ENCODE data around the gene BLOC1S5. TPM values are rescaled to one million over a fixed set of nuclear protein-coding genes. Genes with fewer than 3 reads are reported as not detected.
"Not testable (repeated sequence)": the region's sequence is repeated elsewhere in the genome, so short reads cannot be mapped to it uniquely, and the experiment has no call there.

BLOC1S5 gene
- total and polyA plus RNA-seq, 12 donors, result 3.6 to 14.1 (median 9.0) TPM

DNA sequence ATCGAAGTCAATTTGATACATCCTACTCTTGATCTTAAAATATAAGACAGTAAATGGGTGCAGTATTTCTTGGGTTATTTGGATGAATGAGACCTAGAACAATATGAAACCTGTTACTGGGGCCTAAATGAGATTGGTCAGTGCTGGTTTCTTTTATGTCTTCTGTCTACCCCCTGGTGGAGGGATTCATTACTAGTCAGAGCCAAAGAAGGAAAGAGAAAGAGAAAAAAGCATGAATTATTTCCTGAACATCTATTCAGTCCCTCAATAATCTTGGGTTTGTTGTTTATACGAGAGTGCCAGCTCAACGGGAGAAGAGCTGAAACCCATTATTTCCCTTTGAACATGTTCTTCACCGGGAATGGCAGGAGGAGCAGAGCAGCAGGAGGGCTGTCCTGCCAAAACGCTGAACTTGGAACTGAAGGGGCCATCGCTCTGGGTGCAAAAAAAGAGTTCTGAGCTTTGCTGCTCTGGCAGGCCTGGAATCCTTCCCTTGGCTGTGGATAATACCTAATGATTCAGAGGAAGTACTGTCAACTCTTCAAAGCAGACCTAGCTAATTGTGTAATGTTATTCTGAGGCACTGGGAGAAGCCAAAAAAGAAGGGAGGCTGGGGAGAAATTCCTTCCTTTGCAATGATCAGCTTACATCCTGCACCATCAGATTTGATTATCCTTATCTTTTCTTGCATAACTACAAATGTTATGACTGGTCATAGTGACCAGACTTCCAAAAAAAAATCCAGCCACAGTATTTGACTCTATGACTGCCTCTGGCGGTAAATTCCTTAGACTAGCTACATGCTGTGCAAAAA, 72.0 kb downstream of the BLOC1S5 start:
- Histone ChIP-seq H3K4me1 (peaks cover 0 to 24% (median 9%) of the 10 kb centered on the region in 9 donors), H3K36me3 (no peaks in the 10 kb centered on the region), H3K27me3 (no peaks in the 10 kb centered on the region), H3K9me3 (peaks cover 0 to 6% (median 0%) of the 10 kb centered on the region in 11 donors), H3K27ac (peak overlapping the region in 5 of 10 donors; percentile 20 to 77 (median 31)), H3K4me3 (peak overlapping the region in 1 of 10 donors; percentile 13)
- ATAC-seq (peak; percentile 60 to 90 (median 74)), DNase-seq (peak in 1 of 2 donors; percentile 18)
- intact Hi-C loops (cut with DNase I), result loop anchor here in 5 of 10 donors (1.0 to 5.0 kb wide), 4 partner anchors 80 to 270 kb away; partner anchors contain the start of gene TXNDC5 (in 1 of the 5)
- TF ChIP-seq CTCF (IDR thresholded peaks at IDR 0.05), result peak; percentile 11 to 65 (median 47)
- WGBS, 2 donors, result 31 to 45% methylated on average over 7 of the region's 7 CpGs

DNA sequence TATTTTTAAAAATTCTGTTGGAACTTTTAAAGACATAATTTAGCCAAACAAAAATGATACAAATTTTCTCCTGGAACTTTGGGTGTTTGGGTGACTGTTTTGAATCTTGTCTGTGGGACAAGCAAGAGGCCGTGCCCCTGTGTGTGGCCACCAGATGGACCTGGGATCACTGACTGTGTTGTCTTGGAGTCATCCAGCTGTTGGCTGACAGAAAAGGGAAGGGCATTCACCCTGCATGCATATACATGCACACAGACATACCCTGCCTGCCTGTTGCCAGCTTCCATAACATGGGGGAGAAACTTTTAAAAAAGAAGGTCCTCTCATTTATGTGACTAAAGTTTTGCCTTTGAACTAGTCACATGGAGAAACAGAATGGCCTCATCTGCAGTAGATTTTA, 72.7 kb downstream of the BLOC1S5 start:
- H3K27ac ChIP-seq, result peak overlapping the region in 1 of 10 donors; percentile 77
- ATAC-seq, result no peak

GRCh38 chr6:7986219-7986618, 78.0 kb downstream of the BLOC1S5 start:
- H3K9me3 ChIP-seq, result no peaks in the 10 kb centered on the region
- H3K4me1 ChIP-seq, result no peaks in the 10 kb centered on the region
- intact Hi-C loops (cut with DNase I), result loop anchor here in 1 of 10 donors (10.0 kb wide), 1 partner anchor 71 kb away; the partner anchor contains the start of gene TXNDC5
- 93 to 97% methylated on average over 31 of the region's 31 CpGs for WGBS, 2 donors
- ATAC-seq, result no peak
- no peak for TF ChIP-seq CTCF (IDR thresholded peaks at IDR 0.05)
- no peak overlapping the region for H3K4me3 ChIP-seq
- no peak for DNase-seq
- H3K27ac ChIP-seq, result no peak overlapping the region
- no peaks in the 10 kb centered on the region for H3K36me3 ChIP-seq
- no peaks in the 10 kb centered on the region for H3K27me3 ChIP-seq

More for the DNA sequence above, 72.7 kb downstream of the BLOC1S5 start:
- Histone ChIP-seq H3K36me3 (no peaks in the 10 kb centered on the region), H3K27me3 (no peaks in the 10 kb centered on the region), H3K4me1 (peaks cover 0 to 18% (median 4%) of the 10 kb centered on the region in 9 donors), H3K4me3 (no peak overlapping the region), H3K9me3 (peaks cover 0 to 6% (median 0%) of the 10 kb centered on the region in 11 donors)
- 97 to 100% methylated on average over 1 of the region's 1 CpG for WGBS, 2 donors
- no peak for DNase-seq
- intact Hi-C loops (cut with DNase I), result loop anchor here in 3 of 10 donors (5.0 kb wide), 2 partner anchors 79 to 269 kb away; partner anchors contain the start of gene TXNDC5 (in 1 of the 3)
- TF ChIP-seq CTCF (IDR thresholded peaks at IDR 0.05), result no peak

DNA sequence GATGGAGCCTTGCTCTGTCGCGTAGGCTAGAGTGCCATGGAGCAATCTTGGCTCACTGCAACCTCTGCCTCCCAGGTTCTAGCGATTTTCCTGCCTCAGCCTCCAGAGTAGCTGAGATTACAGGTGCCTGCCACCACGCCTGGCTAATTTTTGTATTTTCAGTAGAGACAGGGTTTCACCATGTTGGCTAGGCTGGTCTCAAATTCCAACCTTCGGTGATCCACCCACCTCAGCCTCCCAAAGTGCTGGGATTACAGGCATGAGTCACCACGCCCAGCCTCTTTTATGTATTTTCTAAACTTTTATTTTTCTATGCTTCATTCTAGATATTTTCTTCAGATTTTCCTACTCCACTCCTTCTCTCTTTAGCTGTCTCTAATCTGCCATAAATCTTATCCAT, 80.2 kb downstream of the BLOC1S5 start:
- H3K9me3 ChIP-seq, H3K4me1 ChIP-seq, DNase-seq, ATAC-seq, H3K36me3 ChIP-seq, H3K27me3 ChIP-seq, H3K4me3 ChIP-seq, H3K27ac ChIP-seq: not testable (repeated sequence)
- intact Hi-C loops (cut with DNase I), result loop anchor here in 1 of 10 donors (10.0 kb wide), 1 partner anchor 69 kb away; the partner anchor contains the start of gene TXNDC5
- WGBS, 2 donors, result 79 to 82% methylated on average over 6 of the region's 6 CpGs
